ENCODE measurements around the gene TBC1D22A.

Gene TBC1D22A

DNA sequence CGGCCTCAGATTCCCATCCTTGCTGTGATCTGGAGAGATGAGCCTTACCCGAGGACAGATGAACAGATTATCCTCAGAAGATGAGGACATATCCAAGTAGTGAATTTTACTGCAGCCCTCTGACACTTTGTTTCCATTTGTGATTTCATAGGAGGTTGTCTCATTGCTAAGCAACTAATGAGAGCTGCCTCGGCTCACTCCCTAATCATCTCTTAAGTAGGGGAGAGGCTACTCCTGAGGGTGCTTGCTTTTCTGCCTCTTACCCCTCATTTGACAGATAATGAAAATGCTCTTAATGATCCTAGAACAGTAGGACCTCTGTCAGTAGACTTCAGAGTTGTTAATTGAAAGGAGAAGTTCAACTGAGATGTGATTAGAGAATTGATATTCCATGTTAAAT lies 150.9 kb downstream of the TBC1D22A start:
- DNase-seq: no peak

DNA sequence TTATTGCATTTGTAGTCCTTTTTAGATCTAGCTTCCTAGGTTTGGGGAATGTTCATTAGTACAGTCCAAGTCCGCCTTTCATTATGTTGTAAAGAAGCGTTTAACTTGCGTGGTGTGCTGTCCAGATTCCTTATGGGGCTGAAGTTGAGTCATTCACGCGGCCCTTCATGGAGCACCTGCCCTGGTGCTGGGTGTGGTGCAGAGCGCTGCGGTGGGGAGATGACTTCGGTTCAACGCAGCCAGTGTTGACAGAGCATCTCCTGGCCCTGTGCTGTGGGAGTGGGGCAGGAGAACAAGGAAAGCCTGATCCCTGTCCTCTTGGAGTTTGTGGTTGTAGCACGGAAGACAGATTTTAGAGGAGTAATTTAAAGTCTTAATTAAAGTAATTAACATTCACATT lies 152.0 kb downstream of the TBC1D22A start:
- DNase-seq: no peak

DNA sequence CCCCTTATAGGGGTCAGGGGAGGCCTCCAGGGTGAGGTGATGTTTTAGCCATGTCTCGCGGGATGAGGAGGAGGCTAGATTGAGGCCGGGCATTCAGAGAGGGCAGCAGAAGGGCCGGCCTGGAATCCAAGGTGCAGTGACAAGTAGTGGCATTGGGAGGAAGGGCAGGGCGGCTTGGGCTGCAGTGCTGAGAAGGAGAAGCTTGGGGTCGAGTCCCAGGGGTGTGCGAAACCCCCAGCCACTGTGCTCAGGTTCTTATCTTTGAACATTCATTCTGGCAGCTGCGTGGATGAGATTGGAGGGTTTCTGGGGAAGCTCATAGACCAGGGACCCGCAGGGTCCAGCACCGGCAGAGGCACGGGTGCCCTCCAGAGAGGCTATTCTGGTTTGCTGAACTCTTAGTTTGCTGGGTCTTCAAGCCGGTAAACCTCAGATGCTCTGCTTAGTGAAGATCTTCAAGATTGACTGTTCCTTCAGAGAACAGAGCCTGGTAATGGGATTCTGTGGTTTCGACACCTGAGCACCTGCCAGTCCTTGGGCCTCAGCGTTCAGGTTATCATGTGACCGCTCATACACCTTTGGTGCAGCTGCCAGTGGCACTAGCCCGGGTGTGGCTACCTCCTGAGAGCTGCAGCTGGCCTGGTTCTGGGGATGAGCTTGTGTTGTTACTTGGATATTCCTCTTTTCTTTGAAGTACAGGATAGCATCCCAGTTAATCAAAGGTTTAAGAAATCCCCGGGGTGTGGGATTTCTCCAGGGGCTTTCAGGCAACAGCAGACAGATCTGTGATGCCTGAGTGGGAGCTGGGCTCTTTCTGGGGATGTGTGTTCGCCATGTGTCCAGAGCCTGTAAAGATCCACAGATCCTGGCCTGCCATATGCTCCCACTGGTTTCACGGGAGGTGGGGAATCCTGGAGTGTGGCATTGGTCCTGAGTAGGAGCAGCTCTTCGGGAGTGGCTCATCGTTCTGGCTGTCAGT lies 152.8 kb downstream of the TBC1D22A start:
- DNase-seq: no peak

DNA sequence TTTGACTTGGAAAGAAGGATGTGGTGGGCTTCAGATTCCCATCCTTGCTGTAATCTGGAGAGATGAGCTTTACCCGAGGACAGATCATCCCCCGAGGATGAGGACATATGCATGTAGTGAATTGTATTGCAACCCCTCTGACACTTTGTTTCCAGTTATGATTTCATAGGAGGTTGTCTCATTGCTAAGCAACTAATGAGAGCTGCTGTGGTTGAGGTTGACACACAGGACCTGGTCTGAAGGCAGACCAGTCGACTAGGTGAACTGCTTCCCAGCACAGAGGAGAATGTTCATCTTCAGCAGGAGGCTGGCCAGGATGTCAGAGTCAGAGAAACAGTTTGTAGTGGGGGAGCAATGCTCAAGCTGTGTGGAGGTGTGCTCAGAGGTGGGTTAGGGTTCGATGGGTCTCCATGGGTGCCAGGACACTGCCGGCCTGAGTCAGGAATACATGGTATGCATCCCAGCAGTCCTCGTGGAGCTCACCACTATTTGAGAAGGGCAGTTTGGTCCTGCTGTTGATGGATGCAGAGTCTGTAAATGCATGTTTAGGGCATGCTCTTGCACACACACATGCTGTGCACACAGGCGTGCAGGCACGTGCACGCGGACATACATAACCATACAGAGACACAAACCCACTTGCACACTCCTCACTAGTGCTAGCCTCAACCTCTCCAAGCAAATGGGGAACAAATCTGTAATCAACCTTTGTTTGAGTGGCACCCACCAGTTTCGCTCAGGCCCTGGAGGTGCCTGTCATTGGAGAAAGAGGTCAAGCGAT lies 153.7 kb downstream of the TBC1D22A start:
- no peak for DNase-seq

DNA sequence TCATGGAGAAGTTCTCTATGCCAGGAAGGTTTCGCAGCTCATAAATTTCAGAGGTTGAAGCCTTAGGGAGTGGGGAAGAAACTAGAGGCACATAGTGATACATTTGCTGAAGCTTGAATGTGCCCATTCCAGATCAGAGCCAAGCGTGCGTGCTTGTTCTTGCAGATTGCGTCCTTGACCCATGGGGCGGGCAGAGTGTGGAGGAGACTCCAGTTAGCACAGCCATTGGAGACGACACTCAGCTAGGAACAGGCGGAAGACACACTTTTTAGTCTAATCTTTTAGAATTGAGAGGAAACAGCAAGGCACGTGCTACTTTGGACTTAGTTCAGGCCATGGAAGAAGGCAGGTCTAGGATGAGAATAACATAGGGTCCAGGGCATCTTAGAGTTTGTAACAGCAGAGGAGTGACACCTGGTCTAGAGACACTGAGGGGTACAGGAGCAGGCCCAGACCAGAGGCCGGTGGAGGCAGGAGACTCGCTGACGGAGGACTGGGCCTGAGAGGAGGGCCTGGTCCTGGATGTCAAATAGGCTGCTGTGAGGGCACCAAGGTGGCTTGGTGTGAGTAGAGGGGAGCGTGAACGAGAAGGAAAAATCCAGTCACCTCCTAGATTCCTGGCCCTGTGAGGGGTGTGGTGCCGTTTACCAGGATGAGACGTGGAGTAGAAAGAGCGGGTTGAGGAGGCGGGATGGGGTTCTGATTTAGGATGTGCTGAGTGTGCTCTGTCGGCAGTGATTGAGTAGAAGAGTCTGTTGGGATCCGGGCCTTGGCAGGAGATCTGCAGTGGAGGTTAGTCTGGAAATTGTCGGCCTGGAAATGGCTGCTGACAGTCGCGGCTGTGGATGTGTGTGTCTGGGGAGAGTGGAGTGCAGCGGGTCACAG lies 154.7 kb downstream of the TBC1D22A start:
- DNase-seq: no peak

DNA sequence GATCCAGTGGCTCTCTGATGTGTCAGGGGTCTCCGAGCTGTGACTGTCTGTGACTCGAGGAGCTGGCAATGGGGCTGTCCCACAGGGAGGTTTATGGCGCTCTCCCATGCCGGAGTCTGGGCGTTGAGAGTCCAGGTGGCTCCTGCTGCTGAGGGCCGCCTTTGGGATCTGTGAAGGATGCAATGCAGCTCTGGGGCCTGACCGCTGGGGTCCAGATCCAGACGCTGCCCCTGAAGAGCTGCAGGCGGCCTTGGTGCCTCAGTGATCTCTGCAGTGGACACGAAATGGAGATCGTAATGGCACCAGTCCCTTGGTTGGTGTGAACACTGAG lies 155.3 kb downstream of the TBC1D22A start:
- DNase-seq: no peak

DNA sequence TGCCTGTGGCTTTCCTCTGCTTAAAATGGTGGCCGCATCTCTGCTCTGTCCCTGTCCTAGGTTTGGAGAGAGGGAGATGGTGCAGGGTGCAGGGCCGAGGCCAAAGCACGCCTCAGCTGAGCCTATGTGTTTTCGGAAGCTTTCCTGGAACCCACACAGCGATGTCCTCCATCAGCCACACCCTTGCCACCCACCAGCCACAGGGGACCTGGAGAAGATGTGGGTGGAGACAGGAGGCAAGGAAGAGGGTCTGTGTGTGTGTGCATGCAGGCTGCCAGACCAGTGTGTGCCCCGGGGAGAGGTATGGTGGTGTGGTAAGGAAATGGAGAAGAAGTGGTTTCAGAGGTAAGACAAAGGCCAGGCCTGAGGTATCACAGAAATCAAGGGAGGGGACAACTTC lies 155.7 kb downstream of the TBC1D22A start:
- no peak for DNase-seq

DNA sequence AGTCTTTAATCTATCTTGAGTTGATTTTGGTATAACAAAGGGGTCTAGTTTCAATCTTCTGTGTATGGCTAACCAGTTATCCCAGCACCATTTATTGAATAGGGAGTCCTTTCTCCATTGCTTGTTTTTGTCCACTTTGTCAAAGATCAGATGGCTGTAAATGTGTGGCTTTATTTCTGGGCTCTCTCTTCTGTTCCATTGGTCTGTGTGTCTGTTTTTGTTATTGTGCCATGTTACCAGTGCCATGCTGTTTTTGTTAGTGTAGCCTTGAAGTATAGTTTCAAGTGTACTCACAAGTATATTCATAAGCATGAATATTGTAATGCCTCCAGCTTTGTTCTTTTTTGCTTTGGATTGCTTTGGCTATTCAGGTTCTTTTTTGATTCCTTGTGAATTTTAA lies 159.6 kb downstream of the TBC1D22A start:
- DNase-seq: no peak

DNA sequence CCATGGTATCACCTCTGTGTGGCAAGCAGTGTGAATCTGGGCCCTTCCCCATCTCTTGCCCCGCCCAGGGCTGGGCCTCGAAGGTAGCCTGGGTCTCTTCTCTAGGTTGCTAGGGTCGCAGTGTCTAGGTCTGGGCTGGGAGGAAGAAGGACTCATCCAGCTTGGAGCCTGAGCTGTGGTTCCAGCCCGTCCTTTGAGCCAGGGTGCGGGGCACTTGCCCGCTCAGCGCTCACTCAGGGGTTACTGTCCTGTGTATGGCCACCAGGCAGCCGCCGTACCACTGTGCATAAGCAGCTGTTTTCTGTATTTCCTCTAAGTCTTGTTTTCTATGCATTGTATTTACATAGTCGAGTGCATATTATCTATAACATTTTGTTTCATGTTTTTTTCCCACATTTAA lies 160.9 kb downstream of the TBC1D22A start:
- no peak for DNase-seq

DNA sequence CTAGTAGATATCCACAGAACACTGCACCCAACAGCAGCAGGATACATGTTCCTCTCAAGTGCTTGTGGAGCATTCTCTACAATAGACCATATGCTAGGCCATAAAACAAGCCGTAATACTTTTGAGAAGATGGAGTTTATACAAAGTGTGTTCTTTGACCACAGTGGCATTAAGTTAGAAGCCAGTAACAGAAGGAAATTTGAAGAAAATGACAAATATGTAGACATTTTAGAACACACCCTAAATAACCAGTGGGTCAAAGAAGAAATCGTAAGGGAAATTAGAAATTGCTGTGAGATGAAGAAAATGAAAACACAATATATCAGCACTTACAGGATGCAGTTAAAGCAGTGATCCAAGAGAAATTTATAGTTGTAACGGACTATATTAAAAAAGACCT lies 163.4 kb downstream of the TBC1D22A start:
- no peak for DNase-seq

DNA sequence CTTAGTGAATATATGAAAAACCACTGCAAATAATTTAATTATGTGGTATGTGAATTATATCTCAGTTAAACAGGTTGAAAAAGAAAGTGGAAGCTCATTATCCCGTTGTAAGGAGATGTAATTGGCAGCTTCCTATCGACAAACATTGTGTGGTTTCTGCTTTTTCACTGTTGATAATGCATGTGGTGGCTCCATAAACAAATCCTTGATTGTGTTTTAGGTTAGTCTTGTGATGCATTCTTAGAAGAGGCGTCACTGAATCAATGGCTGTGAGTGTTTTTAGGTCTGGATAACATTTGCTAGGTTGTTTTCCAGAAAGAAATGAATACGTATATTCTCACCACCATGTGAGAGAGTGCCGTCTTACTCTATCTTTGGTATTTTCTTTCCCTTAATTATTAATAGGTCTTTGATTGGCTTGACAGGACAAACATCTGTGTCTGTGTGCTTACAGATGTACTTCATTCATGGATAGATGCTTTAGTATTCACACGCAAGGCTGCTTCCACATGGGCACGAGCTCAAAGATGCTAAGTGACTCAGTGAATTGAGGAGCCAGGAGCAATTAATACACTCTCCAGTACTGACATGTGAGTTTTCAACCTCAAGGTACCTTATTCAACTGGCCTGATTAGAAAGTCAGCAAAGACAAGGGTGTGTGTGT lies 166.7 kb downstream of the TBC1D22A start:
- DNase-seq: no peak

DNA sequence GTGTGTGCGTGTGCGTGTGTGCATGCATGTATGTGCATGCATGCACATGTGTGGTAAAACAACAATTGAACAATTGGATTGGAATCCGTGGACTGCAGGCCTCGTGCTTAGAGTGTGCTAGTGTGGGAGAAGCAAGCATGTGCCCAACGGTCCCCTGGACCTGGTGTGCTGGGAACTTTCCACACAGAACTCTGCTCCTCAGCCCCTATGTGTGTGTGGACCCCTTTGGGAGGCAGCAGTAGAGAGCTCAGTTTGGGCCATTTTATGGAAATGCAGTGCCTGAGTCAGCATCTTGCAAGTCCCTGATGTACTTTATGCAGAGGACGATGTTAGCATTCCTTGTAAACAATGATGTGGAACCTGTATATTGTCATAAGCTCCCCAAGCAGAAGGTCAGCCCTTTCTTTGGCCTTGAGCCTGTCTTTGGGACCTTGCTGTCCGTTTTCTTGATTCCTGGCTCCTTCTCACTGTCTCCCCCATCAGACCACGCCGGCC lies 167.3 kb downstream of the TBC1D22A start:
- no peak for DNase-seq

DNA sequence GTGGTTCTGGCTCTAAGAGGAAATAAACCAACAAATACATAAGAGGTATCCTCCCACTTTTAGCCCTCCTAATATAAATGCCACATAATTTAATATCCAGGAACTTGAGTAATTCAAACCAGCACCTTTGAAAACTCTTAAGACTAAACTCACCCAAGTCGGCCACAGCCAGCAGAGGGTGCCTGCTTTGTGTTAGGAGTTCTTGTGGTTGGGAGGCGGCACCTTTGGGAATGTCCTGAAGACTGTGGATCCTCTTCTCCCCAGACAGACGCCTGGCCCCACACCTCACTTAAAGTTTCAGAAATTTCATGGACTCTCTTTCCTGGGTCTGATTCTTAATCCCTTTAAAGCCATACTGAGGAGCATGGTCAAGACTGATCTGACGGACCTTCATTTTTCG lies 169.0 kb downstream of the TBC1D22A start:
- no peak for DNase-seq

DNA sequence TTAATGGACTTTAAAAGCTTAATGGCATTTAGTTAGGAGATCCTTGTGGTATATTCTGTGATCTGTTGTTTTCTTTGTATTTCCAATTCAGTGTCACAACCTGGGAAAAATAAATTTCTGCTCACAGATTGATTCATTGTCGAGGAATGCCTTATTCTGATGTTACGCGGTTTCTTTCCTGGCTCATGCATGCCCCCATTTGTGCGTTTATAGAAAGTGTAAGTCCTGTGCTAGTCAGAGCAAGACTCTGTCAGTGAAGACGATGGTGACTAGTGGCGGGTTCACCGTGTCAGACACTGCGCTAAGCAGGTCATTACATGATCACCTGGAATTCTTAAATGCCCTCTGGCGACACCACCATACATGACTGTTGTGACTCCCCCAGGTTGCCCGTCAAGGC lies 169.4 kb downstream of the TBC1D22A start:
- no peak for DNase-seq

DNA sequence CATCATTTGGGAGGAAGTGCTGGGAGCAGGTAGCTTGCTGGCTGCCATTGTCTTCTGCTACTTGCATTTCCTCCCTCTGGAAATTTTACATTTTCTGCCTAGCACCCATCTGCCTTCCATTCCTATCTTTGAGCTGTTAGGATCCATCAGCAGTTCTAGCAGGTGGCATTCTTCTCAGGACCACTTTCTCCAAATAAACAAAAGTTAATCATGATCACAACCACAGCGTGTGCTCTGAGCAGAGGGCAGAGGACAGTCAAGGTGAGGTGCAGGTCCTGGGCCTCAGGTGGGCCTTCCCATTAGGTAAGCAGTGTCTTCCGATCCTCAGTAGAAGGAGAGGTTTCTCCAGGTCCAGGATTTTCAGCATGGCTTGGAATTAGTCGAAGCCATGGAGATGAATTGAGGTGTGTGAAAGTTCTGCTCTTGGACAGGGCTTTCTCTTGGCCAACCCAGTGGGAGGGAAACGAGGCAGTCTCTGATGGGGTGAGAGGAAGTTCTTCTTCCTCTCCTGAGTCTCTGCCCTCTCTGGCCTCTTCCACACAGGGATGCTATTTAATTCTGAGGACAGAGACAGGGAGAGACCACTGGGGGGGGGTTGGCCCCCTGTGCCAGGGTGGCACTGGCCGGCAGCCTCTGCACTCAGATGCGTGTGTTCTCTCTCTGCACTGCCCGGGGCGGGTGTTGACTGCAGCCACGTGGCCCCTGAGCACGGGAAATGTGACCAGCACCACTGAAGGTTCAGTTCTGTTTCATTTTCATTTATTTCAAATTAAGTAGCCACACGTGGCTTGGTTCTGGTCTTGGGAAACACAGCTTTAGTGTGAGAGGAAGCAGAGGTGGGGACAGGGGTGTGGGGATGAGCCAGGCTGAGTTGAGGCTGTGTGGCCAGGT lies 170.8 kb downstream of the TBC1D22A start:
- no peak for DNase-seq

DNA sequence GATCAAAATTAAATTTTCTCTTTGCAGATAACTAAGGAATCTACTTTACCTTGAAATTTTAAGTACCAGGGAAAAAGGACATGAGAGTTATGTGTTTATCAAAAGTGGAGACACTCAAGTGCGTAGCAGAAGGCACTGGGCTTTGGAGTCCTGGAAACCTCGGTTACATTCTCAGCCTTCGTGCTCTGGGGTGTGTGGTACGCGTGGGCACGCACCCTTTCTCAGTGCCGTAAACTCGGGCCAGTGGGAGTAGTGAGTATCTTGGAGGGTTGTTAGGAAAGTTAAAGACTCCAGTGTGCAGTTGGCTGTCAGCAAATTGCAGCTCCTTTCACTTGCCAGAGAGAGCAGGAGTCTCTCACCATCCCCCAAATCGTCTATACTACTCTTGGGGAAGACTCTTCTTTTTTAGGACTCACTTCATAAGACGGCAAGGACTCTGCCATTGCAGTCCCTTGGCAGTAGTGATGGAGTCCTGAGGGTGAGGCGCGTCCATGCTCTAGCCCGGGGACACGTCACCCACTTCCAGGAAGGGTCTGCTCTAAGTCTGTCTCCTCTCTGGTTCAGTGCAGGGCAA lies 171.8 kb downstream of the TBC1D22A start:
- no peak for DNase-seq

DNA sequence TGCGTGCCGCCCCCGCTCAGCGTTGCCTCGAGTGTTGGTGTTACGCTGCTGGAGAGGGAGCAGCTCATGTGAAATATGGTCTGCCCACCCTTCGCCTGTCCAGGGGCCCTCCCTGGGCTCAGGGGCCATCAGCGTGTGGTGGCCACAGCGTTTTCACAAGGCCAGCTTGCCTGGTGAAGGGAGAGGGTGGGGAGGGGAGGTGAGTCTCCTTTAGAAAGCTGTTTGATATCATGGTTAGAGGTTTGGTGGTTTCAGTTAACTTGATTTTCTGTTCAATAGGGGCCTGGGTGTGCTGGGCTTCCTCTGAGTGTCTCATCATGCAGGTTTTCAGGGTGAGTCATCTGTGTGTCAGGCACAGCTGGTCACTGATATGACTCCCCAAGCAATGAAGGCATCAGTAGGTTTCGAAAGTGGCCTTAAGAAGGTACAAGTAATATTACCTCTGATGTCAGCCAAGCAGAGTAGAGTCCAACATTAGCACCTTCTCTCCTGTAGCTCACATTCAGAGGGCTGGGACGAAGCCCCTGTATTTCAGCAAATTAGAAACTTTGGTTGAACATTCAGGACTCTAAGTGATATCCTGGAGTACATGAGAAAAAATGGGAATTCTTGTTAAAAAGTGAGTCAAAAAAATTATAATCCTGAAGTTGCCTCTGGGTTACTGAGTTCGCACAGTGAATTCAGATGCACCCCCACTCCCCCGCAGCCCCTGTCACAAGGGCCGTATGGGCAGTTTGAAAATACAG lies 172.5 kb downstream of the TBC1D22A start:
- DNase-seq: peak; percentile 31 to 48

DNA sequence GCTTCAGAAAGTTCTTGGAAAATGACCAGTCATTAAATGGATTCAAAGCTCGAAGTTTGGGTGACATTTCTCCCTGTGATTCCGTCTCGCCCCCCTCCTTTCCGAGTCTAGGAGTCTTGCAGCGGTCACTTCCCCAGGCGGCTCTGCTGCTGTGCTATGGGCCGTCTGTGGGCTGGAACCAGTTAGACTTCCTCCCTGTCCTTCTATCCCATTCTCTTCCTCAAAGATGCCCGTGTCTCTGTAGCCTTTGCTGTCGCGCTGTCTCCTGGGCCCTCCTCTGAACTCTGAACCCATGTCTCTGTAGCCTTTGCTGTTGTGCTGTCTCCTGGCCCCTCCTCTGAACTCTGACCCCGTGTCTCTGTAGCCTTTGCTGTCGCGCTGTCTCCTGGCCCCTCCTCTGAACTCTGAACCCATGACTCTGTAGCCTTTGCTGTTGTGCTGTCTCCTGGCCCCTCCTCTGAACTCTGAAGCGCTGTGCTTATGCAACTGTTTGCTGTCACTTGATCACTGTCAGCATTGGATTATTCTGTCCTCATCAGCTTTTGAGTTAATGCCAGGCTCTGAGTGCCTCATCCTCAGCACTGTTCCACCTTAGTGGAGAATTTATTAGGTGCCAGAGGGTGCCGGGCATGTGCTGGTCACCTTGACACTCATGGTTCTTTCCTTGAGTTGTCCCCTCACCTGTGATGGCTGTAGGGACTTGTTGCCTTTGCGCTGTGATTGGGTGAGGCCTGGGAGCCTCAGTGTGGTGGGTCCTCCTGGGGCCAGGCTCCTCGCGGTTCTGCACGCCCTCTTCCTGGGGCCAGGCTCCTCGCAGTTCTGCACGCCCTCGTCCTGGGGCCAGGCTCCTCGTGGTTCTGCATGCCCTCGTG lies 173.3 kb downstream of the TBC1D22A start:
- no peak for DNase-seq

DNA sequence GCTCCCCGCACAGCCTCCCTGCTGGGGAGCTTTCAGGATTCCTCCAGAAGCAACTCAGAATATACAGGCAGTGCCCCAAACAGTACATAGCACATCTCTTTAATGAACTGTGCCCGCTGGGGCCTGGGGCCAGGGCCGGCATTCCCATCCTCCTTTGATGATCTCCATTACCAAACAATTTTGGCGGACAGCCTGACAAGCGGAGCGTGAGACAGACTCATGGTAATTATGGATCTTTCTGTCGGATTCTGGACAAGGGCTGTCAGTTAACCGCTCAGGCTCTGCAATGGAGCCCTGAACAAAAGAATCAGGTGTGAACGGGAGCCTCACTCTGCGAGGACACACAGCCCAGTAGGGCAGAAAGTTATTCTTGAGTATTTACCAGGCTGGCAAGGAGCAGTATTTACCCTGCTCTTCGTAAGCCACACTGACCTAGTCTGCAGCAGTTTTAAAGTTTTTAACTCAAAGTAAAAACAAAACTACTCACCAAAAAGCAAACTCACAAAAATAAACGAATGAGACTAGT lies 174.0 kb downstream of the TBC1D22A start:
- no peak for DNase-seq
